Neural progenitor cell (in vitro differentiated cells): Measurements from ENCODE around the gene TM4SF20. TPM values are rescaled to one million over a fixed set of nuclear protein-coding genes. Genes with fewer than 3 reads are reported as not detected.
"Not testable (repeated sequence)": the region's sequence is repeated elsewhere in the genome, so short reads cannot be mapped to it uniquely, and the experiment has no call there.

ENCODE experiments used
- DNase-seq: peaks from one replicate; pipeline ENCODE4 v3.0.0-alpha.2; 2016; ENCODE audit warnings: low spot score
- H2AFZ ChIP-seq: fragments of 200-600 bp; sonication (generic); replicated peaks from 2 replicates; pipeline ENCODE4 v1.6.1; 2016; ENCODE audit warnings: antibody characterized with exemption
- H3F3A ChIP-seq: fragments of 200-600 bp; sonication (generic); 2 replicates; pipeline ENCODE4 v1.6.1; 2016; ENCODE audit warnings: antibody characterized with exemption, low read depth
- H3K27ac ChIP-seq: fragments of 200-600 bp; sonication (generic); 2 replicates; pipeline ENCODE4 v1.5.1; 2016; ENCODE audit warnings: mild to moderate bottlenecking
- H3K27me3 ChIP-seq: fragments of 200-600 bp; sonication (generic); 2 replicates; pipeline ENCODE4 v1.6.1; 2016; ENCODE audit warnings: mild to moderate bottlenecking, moderate library complexity
- H3K36me3 ChIP-seq: fragments of 200-600 bp; sonication (generic); 2 replicates; pipeline ENCODE4 v1.5.1; 2016
- H3K4me1 ChIP-seq: fragments of 200-600 bp; sonication (generic); 2 replicates; pipeline ENCODE4 v1.6.1; 2016; ENCODE audit warnings: mixed run types
- H3K4me2 ChIP-seq: fragments of 200-600 bp; sonication (generic); 2 replicates; pipeline ENCODE4 v1.6.1; 2016
- H3K4me3 ChIP-seq: fragments of 200-600 bp; sonication (generic); 2 replicates; pipeline ENCODE4 v1.5.1; 2016
- H3K79me2 ChIP-seq: fragments of 200-600 bp; sonication (generic); 2 replicates; pipeline ENCODE4 v1.6.1; 2016; ENCODE audit warnings: low read depth
- H3K9ac ChIP-seq: fragments of 200-600 bp; sonication (generic); 2 replicates; pipeline ENCODE4 v1.6.1; 2016
- H3K9me3 ChIP-seq: fragments of 200-600 bp; sonication (generic); 2 replicates; pipeline ENCODE4 v1.5.1; 2016; ENCODE audit warnings: low read depth
- H4K20me1 ChIP-seq: fragments of 200-600 bp; sonication (generic); 2 replicates; pipeline ENCODE4 v1.6.1; 2016; ENCODE audit warnings: low read depth
- H3K27ac Mint-ChIP-seq: 3 replicates; pipeline ENCODE4 v1.8.0; 2021; ENCODE audit warnings: mixed read lengths
- H3K27me3 Mint-ChIP-seq: 2 replicates; pipeline ENCODE4 v1.8.0; 2022; ENCODE audit warnings: low read depth, mild to moderate bottlenecking, inconsistent platforms, moderate library complexity, mixed read lengths; ENCODE audit not compliant: insufficient read depth
- H3K36me3 Mint-ChIP-seq: 3 replicates; pipeline ENCODE4 v1.8.0; 2021; ENCODE audit warnings: mixed read lengths
- H3K4me1 Mint-ChIP-seq: 3 replicates; pipeline ENCODE4 v1.8.0; 2021; ENCODE audit warnings: mixed read lengths
- H3K4me3 Mint-ChIP-seq: 3 replicates; pipeline ENCODE4 v1.8.0; 2021; ENCODE audit warnings: mild to moderate bottlenecking, moderate library complexity, mixed read lengths
- H3K9me3 Mint-ChIP-seq: 3 replicates; pipeline ENCODE4 v1.8.0; 2020; ENCODE audit warnings: mixed read lengths
- EZH2 ChIP-seq: fragments of 200-600 bp; sonication (generic); IDR thresholded peaks from 2 replicates; pipeline ENCODE4 v1.6.1; 2017; ENCODE audit warnings: antibody characterized with exemption, mild to moderate bottlenecking, moderate library complexity
- EZH2phosphoT487 ChIP-seq: fragments of 200-600 bp; sonication (generic); IDR thresholded peaks from 2 replicates; pipeline ENCODE4 v1.6.1; 2017; ENCODE audit warnings: antibody characterized with exemption
- total RNA-seq: library from RNA; depleted of rRNA; stranded (reverse); fragments of >200 nt; gene quantifications from 2 replicates; pipeline ENCODE4 v1.2.3, GENCODE V29; 2015; ENCODE audit warnings: low replicate concordance
- TF ChIP-seq, protein P1 (sequence below): fragments of 200-600 bp; sonication (generic); IDR thresholded peaks from 2 replicates; pipeline ENCODE4 v1.5.1; 2017; ENCODE audit warnings: antibody characterized with exemption, mild to moderate bottlenecking

TM4SF20 gene
- total RNA-seq, 1 donor from 2014 or later, result not detected

- Histone ChIP-seq H3K4me3 (no peak overlapping the region), H3K36me3 (no peaks in the 10 kb centered on the region), H3K27me3 (no peaks in the 10 kb centered on the region), H3K79me2 (no peaks in the 10 kb centered on the region), H3K4me2 (no peak overlapping the region), H3K9me3 (no peaks in the 10 kb centered on the region), H3K27ac (no peak overlapping the region), H3F3A (no peaks in the 10 kb centered on the region), H3K4me1 (no peaks in the 10 kb centered on the region), H2AFZ (no peak overlapping the region), H3K9ac (no peak overlapping the region), H4K20me1 (no peaks in the 10 kb centered on the region)
- Mint-ChIP-seq H3K27ac (no peak overlapping the region), H3K27me3 (peaks cover 4% of the 10 kb centered on the region), H3K36me3 (peaks cover 4% of the 10 kb centered on the region), H3K9me3 (no peaks in the 10 kb centered on the region), H3K4me1 (no peaks in the 10 kb centered on the region), H3K4me3 (no peak overlapping the region)
- TF ChIP-seq, protein P1, sequence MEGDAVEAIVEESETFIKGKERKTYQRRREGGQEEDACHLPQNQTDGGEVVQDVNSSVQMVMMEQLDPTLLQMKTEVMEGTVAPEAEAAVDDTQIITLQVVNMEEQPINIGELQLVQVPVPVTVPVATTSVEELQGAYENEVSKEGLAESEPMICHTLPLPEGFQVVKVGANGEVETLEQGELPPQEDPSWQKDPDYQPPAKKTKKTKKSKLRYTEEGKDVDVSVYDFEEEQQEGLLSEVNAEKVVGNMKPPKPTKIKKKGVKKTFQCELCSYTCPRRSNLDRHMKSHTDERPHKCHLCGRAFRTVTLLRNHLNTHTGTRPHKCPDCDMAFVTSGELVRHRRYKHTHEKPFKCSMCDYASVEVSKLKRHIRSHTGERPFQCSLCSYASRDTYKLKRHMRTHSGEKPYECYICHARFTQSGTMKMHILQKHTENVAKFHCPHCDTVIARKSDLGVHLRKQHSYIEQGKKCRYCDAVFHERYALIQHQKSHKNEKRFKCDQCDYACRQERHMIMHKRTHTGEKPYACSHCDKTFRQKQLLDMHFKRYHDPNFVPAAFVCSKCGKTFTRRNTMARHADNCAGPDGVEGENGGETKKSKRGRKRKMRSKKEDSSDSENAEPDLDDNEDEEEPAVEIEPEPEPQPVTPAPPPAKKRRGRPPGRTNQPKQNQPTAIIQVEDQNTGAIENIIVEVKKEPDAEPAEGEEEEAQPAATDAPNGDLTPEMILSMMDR, result no peak
- TF ChIP-seq EZH2, result no peak
- no peak for TF ChIP-seq EZH2phosphoT487
- no peak for DNase-seq
Measured at GRCh38 chr2:227367427-227367795, 11.7 kb downstream of the TM4SF20 start.

DNA sequence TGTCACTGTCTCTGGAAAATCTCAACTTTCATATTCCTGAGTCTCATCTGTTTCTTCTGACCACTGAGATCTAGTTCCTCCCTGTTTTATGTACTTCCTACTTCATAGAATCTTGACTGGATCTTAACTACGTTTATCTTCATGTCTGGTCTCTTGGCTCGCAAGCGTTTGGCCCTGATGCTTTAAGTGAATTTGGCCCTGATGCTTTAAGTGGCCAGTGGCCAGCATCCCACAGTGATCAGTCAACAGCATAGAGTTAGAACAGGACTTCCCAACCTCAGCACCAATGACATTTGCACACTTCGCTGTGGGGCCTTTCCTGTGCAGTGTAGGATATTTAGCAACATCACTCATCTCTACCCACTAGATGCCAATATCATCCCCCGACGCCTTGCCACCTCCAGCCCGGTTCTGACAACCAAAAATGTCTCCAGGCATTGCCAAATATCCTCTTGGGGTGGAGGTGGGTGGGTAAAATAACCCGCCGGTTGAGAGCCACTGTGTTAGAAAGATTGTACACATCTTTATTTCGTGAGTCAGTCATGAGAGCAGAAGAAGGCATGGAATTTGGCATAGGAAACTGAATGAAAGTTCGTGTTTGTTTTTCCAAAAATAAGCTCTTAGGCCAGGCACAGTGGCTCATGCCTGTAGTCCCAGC, 12.2 kb downstream of the TM4SF20 start:
- no peaks in the 10 kb centered on the region for H3K36me3 ChIP-seq

DNA sequence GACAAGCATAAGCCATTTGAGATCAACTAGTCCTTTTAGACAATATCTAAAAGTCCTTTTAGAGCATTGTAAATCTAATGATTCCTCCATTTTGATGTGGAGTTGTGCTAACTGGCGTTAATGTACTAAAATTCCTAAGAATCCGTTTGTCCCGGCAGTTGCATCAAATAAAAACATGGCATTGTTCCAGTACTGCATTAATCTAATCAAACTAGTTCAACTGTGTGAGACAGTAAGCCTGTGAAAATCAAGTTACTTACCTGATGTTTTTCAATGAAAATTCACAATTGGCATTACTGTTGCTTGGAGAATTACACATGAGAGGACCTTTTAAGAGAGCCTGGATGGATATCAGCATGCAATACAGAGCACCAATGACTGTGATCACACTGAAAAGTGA, 13.3 kb downstream of the TM4SF20 start:
- H3K4me1 Mint-ChIP-seq, result no peaks in the 10 kb centered on the region
- Histone ChIP-seq H3K27me3 (no peaks in the 10 kb centered on the region), H3K9ac (no peak overlapping the region), H2AFZ (no peak overlapping the region), H3K36me3 (no peaks in the 10 kb centered on the region), H3K4me1 (no peaks in the 10 kb centered on the region), H3K27ac (no peak overlapping the region), H3K79me2 (no peaks in the 10 kb centered on the region), H3K9me3 (no peaks in the 10 kb centered on the region), H4K20me1 (no peaks in the 10 kb centered on the region), H3K4me3 (no peak overlapping the region), H3F3A (no peaks in the 10 kb centered on the region), H3K4me2 (no peak overlapping the region)
- H3K27me3 Mint-ChIP-seq, result peaks cover 4% of the 10 kb centered on the region
- no peak for DNase-seq
- no peaks in the 10 kb centered on the region for H3K9me3 Mint-ChIP-seq
- no peak overlapping the region for H3K4me3 Mint-ChIP-seq
- TF ChIP-seq EZH2phosphoT487 (no peak), EZH2 (no peak)
- TF ChIP-seq, protein P1, result no peak
- H3K36me3 Mint-ChIP-seq, result peaks cover 5% of the 10 kb centered on the region
- H3K27ac Mint-ChIP-seq, result no peak overlapping the region

More for the DNA sequence above, 12.2 kb downstream of the TM4SF20 start:
- no peaks in the 10 kb centered on the region for H3K4me1 Mint-ChIP-seq
- Histone ChIP-seq H3K4me3 (no peak overlapping the region), H3K9me3 (no peaks in the 10 kb centered on the region), H3K79me2 (no peaks in the 10 kb centered on the region), H3F3A (no peaks in the 10 kb centered on the region), H2AFZ (no peak overlapping the region), H3K27me3 (no peaks in the 10 kb centered on the region), H3K4me1 (no peaks in the 10 kb centered on the region), H3K4me2 (no peak overlapping the region), H4K20me1 (no peaks in the 10 kb centered on the region), H3K9ac (no peak overlapping the region), H3K27ac (no peak overlapping the region)
- no peak overlapping the region for H3K4me3 Mint-ChIP-seq
- no peaks in the 10 kb centered on the region for H3K9me3 Mint-ChIP-seq
- TF ChIP-seq, protein P1, result no peak
- TF ChIP-seq EZH2 (no peak), EZH2phosphoT487 (no peak)
- DNase-seq, result no peak
- peaks cover 4% of the 10 kb centered on the region for H3K27me3 Mint-ChIP-seq
- no peak overlapping the region for H3K27ac Mint-ChIP-seq
- H3K36me3 Mint-ChIP-seq, result peaks cover 4% of the 10 kb centered on the region

DNA sequence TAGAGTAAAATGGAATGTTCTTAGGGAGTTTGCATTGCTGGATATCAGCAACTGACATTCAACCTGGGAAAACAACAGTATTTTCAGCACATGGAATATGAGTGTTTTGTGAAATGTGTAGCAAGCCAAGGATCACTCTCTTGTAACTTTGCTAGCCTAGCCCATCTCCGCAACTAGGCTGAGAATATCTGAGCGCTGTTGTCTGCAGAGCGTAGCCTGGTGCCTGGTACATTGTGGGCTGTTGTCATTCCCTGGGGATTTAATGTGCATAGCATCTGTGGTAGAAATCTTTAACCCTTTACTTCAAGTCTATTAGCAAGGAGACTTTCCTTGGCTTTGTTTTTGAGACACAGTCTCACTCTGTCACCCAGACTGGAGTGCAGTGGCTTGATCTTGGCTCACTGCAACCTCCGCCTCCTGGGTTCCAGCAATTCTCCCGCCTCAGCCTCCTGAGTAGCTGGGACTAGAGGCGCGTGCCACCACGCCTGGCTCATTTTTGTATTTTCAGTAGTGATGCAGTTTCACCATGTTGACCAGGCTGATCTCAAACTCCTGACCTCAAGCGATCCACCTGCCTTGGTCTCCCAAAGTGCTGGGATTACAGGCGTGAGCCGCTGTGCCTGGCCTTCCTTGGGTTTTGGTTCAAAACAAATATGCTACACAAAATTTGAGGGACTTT, 14.4 kb downstream of the TM4SF20 start:
- H3K9me3 Mint-ChIP-seq, H3K4me1 ChIP-seq, H2AFZ ChIP-seq, H3K79me2 ChIP-seq, H3K4me3 Mint-ChIP-seq, H3K27me3 Mint-ChIP-seq, H3K4me2 ChIP-seq, H3K36me3 ChIP-seq, H3K4me1 Mint-ChIP-seq, H3K36me3 Mint-ChIP-seq, H3K27me3 ChIP-seq, H4K20me1 ChIP-seq, H3K9ac ChIP-seq, H3K4me3 ChIP-seq, DNase-seq, H3F3A ChIP-seq, H3K9me3 ChIP-seq, H3K27ac ChIP-seq: not testable (repeated sequence)
- peak overlapping the region; percentile 63 for H3K27ac Mint-ChIP-seq
